Mononuclear cell (primary cell): Measurements from ENCODE around the gene TIMP3. TPM values are rescaled to one million over a fixed set of nuclear protein-coding genes. Genes with fewer than 3 reads are reported as not detected.

Experiments used
- H3K27me3 ChIP-seq: 2 replicates; pipeline ENCODE4 v1.6.0; 2011; ENCODE audit warnings: low read length, control low read depth; ENCODE audit not compliant: insufficient read depth
- H3K4me1 ChIP-seq: 2 replicates; pipeline ENCODE4 v1.5.1; 2011; ENCODE audit warnings: mild to moderate bottlenecking, low read length, control low read depth; ENCODE audit not compliant: insufficient read depth
- H3K4me3 ChIP-seq: 2 replicates; pipeline ENCODE4 v1.5.1; 2011; ENCODE audit warnings: mild to moderate bottlenecking, low read length, moderate library complexity
- H3K9me3 ChIP-seq: 2 replicates; pipeline ENCODE4 v1.5.1; 2011; ENCODE audit warnings: low read depth, mild to moderate bottlenecking, control low read depth, low read length
- total RNA-seq: library from RNA; depleted of rRNA; stranded (reverse); fragments of >200 nt; gene quantifications from one replicate; pipeline ENCODE4 v1.2.3, GENCODE V29; 2012

The TIMP3 gene
- total RNA-seq, 1 donor, result 0.21 TPM

- no peaks in the 10 kb centered on the region for H3K4me1 ChIP-seq
- no peak overlapping the region for H3K4me3 ChIP-seq
- no peaks in the 10 kb centered on the region for H3K9me3 ChIP-seq
- H3K27me3 ChIP-seq, result no peaks in the 10 kb centered on the region
These were observed 26.6 kb downstream of the TIMP3 start for GRCh38 chr22:32828150-32828549.

GRCh38 chr22:32828561-32828960, 27.1 kb downstream of the TIMP3 start:
- no peaks in the 10 kb centered on the region for H3K4me1 ChIP-seq
- no peaks in the 10 kb centered on the region for H3K9me3 ChIP-seq
- H3K4me3 ChIP-seq, result no peak overlapping the region
- H3K27me3 ChIP-seq, result no peaks in the 10 kb centered on the region

GRCh38 chr22:32829451-32829851, 27.9 kb downstream of the TIMP3 start:
- H3K9me3 ChIP-seq, result no peaks in the 10 kb centered on the region
- H3K4me1 ChIP-seq, result no peaks in the 10 kb centered on the region
- H3K4me3 ChIP-seq, result no peak overlapping the region
- no peaks in the 10 kb centered on the region for H3K27me3 ChIP-seq

GRCh38 chr22:32830473-32830872, 29.0 kb downstream of the TIMP3 start:
- no peak overlapping the region for H3K4me3 ChIP-seq
- H3K27me3 ChIP-seq, result no peaks in the 10 kb centered on the region
- no peaks in the 10 kb centered on the region for H3K4me1 ChIP-seq
- no peaks in the 10 kb centered on the region for H3K9me3 ChIP-seq

GRCh38 chr22:32830957-32831356, 29.5 kb downstream of the TIMP3 start:
- Histone ChIP-seq H3K27me3 (no peaks in the 10 kb centered on the region), H3K9me3 (no peaks in the 10 kb centered on the region), H3K4me1 (no peaks in the 10 kb centered on the region), H3K4me3 (no peak overlapping the region)

- Histone ChIP-seq H3K4me1 (no peaks in the 10 kb centered on the region), H3K9me3 (no peaks in the 10 kb centered on the region), H3K27me3 (no peaks in the 10 kb centered on the region), H3K4me3 (no peak overlapping the region)
These were observed 30.1 kb downstream of the TIMP3 start for GRCh38 chr22:32831584-32831983.

DNA sequence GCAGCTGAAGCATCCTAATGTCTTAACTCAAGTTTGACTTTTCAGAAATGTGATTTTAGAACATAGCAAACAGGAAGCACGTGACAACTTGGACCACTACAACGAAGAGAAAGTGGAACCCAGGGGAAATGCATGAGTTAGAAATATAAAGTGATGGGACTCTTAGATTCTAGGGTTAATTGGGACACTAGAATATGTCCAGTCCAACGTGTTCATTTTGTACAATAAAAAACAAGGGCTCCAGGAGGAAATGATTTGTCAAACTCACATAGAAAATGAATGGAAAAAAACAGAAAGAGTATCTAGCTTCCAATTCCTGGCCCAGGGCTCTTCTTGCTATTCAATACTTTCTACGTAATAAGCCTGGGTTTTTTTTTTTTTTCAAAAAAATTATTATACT, 30.7 kb downstream of the TIMP3 start:
- Histone ChIP-seq H3K4me3 (no peak overlapping the region), H3K9me3 (no peaks in the 10 kb centered on the region), H3K27me3 (no peaks in the 10 kb centered on the region), H3K4me1 (no peaks in the 10 kb centered on the region)

GRCh38 chr22:32836280-32837123, 35.0 kb downstream of the TIMP3 start:
- no peaks in the 10 kb centered on the region for H3K27me3 ChIP-seq
- H3K4me3 ChIP-seq, result no peak overlapping the region
- H3K4me1 ChIP-seq, result no peaks in the 10 kb centered on the region
- no peaks in the 10 kb centered on the region for H3K9me3 ChIP-seq

GRCh38 chr22:32837142-32837541, 35.6 kb downstream of the TIMP3 start:
- Histone ChIP-seq H3K27me3 (no peaks in the 10 kb centered on the region), H3K4me3 (no peak overlapping the region), H3K4me1 (no peaks in the 10 kb centered on the region), H3K9me3 (no peaks in the 10 kb centered on the region)

DNA sequence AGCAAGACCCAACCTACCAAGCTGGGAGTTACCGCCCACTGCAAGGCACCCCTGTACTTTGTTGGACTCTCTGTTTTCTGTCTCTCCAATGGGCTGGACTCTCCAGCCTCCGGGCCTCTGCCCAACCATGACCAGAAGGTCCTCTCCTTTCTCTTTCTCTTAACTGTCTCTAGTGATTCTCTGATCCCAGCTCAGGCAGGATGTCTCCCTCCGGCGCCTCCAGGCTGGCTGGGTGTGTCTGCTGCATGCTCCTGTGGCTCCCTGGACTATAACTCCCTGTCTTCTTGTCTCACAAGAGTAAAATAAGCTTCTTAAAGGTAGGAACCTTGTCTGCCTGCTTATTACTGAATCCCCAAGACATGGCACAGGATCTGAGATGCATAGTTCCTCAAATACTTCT, 36.3 kb downstream of the TIMP3 start:
- Histone ChIP-seq H3K9me3 (no peaks in the 10 kb centered on the region), H3K4me1 (no peaks in the 10 kb centered on the region), H3K27me3 (no peaks in the 10 kb centered on the region), H3K4me3 (no peak overlapping the region)

DNA sequence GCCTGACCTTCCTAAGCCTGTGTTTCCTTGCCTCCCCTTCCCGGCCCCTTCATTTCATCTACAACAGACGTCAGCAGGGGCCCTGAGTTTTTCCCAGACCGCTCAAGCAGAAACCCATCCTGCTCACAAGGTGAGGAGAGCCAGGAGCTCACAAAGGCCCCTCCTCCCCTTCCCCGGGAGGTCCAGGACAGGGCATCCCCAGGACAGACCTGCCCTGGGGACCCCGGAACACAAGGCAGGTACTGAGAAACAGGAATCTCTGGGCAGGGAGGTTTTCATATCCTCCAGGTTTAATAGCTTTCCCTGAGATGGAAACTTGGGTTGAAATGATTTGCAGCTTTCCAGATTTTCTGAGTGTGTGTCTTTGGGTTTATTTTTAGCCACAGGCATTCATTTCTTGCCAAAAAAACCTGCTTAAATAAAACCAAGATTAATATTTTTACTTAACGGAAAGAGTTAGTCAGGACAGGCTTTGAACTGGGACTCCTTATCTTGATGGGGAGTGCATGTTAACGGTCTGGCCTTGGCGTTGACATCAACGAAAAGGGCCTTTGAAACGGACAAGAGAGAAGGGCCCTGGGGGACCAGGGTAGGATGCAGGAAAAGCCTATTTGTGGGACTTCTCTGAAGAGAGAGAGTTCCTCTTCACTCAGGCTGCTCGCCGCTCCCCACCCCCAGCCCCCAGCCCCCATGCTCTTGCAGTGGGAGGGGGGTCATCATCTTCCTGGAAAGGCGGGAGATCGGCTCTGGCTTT, 38.5 kb downstream of the TIMP3 start:
- Histone ChIP-seq H3K4me3 (no peak overlapping the region), H3K27me3 (no peaks in the 10 kb centered on the region), H3K4me1 (no peaks in the 10 kb centered on the region), H3K9me3 (no peaks in the 10 kb centered on the region)

- Histone ChIP-seq H3K4me1 (no peaks in the 10 kb centered on the region), H3K27me3 (no peaks in the 10 kb centered on the region), H3K4me3 (no peak overlapping the region), H3K9me3 (no peaks in the 10 kb centered on the region)
These were observed 39.7 kb downstream of the TIMP3 start for GRCh38 chr22:32841175-32841574.

GRCh38 chr22:32842486-32842885, 41.0 kb downstream of the TIMP3 start:
- no peaks in the 10 kb centered on the region for H3K4me1 ChIP-seq
- no peaks in the 10 kb centered on the region for H3K27me3 ChIP-seq
- no peak overlapping the region for H3K4me3 ChIP-seq
- H3K9me3 ChIP-seq, result no peaks in the 10 kb centered on the region

GRCh38 chr22:32843300-32843699, 41.8 kb downstream of the TIMP3 start:
- no peaks in the 10 kb centered on the region for H3K9me3 ChIP-seq
- no peaks in the 10 kb centered on the region for H3K27me3 ChIP-seq
- H3K4me1 ChIP-seq, result no peaks in the 10 kb centered on the region
- H3K4me3 ChIP-seq, result no peak overlapping the region

DNA sequence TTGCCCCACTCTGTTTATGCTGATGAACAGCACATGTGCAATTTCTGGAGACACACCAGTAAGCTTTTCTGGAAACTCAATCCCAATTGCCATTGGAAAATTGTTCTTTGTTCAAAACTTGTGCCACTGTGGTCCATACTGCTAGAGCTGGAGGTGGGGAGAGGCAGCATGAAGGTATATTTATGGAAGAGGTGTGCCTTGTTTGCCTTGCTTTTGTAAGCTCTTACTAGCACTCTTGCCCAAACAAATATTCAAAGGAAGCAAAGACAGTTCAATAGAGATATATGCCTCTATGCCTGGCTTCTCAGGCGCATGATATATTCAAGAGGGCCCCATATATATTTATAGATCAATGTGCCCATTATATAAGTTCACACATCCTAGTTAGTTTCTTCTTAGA, 42.7 kb downstream of the TIMP3 start:
- H3K9me3 ChIP-seq, result no peaks in the 10 kb centered on the region
- no peaks in the 10 kb centered on the region for H3K27me3 ChIP-seq
- H3K4me3 ChIP-seq, result no peak overlapping the region
- H3K4me1 ChIP-seq, result no peaks in the 10 kb centered on the region
